A549 (cell line): Measurements from ENCODE around the gene BANK1. TPM values are rescaled to one million over a fixed set of nuclear protein-coding genes. Genes with fewer than 3 reads are reported as not detected.

Experiments used
- ATAC-seq, 2 experiments: fragments of 200-7000 bp in 1 of 2; fragments of >200 bp in 1 of 2; cut with Nextera tagmentation in 1 of 2; cut with Tn5 transposase in 1 of 2; 3 replicates each; pipeline versions ENCODE4 v1.8.0 to v1.9.1; 2018 to 2020; ENCODE audit warnings: mild to moderate bottlenecking in 1 of 2, moderate library complexity in 1 of 2
- CTCF ChIA-PET: fragments of 300-600 bp; sonication (Branson Sonifier 250); formaldehyde crosslinking; extraction: SDS; loops from one replicate; lab custom pipeline; 2021; ENCODE audit warnings: antibody characterized with exemption, inconsistent platforms; lab: Yijun Ruan, JAX
- POLR2A ChIA-PET: fragments of 350-600 bp; formaldehyde crosslinking; extraction: SDS; loops from one replicate; lab custom pipeline; 2021; ENCODE audit warnings: antibody characterized with exemption, inconsistent platforms; lab: Yijun Ruan, JAX
- DNase-seq, 2 experiments: peaks; one replicate each; pipeline versions ENCODE4 v3.0.0 to v3.0.0-alpha.2; 2011 to 2016; ENCODE audit warnings: low read depth in 1 of 2, low spot score in 1 of 2
- FAIRE-seq: peaks from 2 replicates; lab custom pipeline; 2011; peaks lifted over from hg19 to GRCh38; lab: Jason Lieb, UNC
- H3K27ac ChIP-seq, 2 experiments: fragments of >200 bp; sonication (Bioruptor Twin); formaldehyde crosslinking; 3 replicates each; pipeline ENCODE4 v1.5.1; 2016 to 2017
- H3K4me1 ChIP-seq: fragments of >200 bp; sonication (Bioruptor Twin); formaldehyde crosslinking; 3 replicates; pipeline ENCODE4 v1.6.1; 2016
- H3K4me2 ChIP-seq: fragments of >200 bp; sonication (Bioruptor Twin); formaldehyde crosslinking; 3 replicates; pipeline ENCODE4 v1.6.1; 2016
- H3K4me3 ChIP-seq: fragments of >200 bp; sonication (Bioruptor Twin); formaldehyde crosslinking; 3 replicates; pipeline ENCODE4 v1.5.1; 2016
- H3K9me3 ChIP-seq: fragments of >200 bp; sonication (Bioruptor Twin); formaldehyde crosslinking; 3 replicates; pipeline ENCODE4 v1.6.1; 2016
- BHLHE40 ChIP-seq: IDR thresholded peaks from 2 replicates; pipeline ENCODE4 v1.6.1; 2012; ENCODE audit warnings: low read depth, low read length, inconsistent platforms
- CBX2 ChIP-seq: fragments of 200-600 bp; sonication (generic); IDR thresholded peaks from 2 replicates; pipeline ENCODE4 v1.6.1; 2016; ENCODE audit warnings: low read depth, mild to moderate bottlenecking, borderline replicate concordance
- CHD2 ChIP-seq: fragments of 150-350 bp; IDR thresholded peaks from 2 replicates; pipeline ENCODE4 v1.6.1; 2014; ENCODE audit warnings: low read length; ENCODE audit not compliant: partially characterized antibody
- EHMT2 ChIP-seq: fragments of 200-600 bp; sonication (generic); IDR thresholded peaks from 2 replicates; pipeline ENCODE4 v1.6.1; 2016; ENCODE audit warnings: antibody characterized with exemption, low read depth, mild to moderate bottlenecking, moderate library complexity
- FOSB ChIP-seq: fragments of 250-450 bp; sonication (Bioruptor Pico); IDR thresholded peaks from 2 replicates; pipeline ENCODE4 v1.5.0; 2020; ENCODE audit warnings: mild to moderate bottlenecking, moderate library complexity
- FOSL2 ChIP-seq, 2 experiments: fragments of 450-650 bp in 1 of 2; fragments of >200 bp in 1 of 2; sonication (Bioruptor Twin) in 1 of 2; formaldehyde crosslinking; IDR thresholded peaks; 2 replicates each; pipeline versions ENCODE4 v1.5.0 to v1.6.1; 2016 to 2020; ENCODE audit warnings: mild to moderate bottlenecking in 1 of 2, moderate library complexity in 1 of 2
- FOXS1 ChIP-seq: fragments of 250-450 bp; sonication (Bioruptor Pico); IDR thresholded peaks from 2 replicates; pipeline ENCODE4 v1.5.0; 2020; ENCODE audit warnings: mild to moderate bottlenecking, moderate library complexity
- JUN ChIP-seq, 2 experiments: fragments of >200 bp; sonication (Bioruptor Twin); formaldehyde crosslinking; IDR thresholded peaks; 2 replicates in 1 of 2; 3 replicates in 1 of 2; pipeline ENCODE4 v1.6.1; 2016 to 2017
- JUNB ChIP-seq: fragments of >200 bp; sonication (Bioruptor Twin); formaldehyde crosslinking; IDR thresholded peaks from 2 replicates; pipeline ENCODE4 v1.6.1; 2016
- KDM1A ChIP-seq: fragments of 200-600 bp; sonication (generic); IDR thresholded peaks from 2 replicates; pipeline ENCODE4 v1.6.1; 2016; ENCODE audit warnings: low read depth, mild to moderate bottlenecking
- MAFK ChIP-seq: fragments of 450-650 bp; IDR thresholded peaks from 2 replicates; pipeline ENCODE4 v1.6.1; 2014; ENCODE audit not compliant: partially characterized antibody
- NFE2L2 ChIP-seq: fragments of 150-350 bp; conservative IDR thresholded peaks from 2 replicates; pipeline ENCODE4 v1.6.1; 2014; ENCODE audit warnings: low read length
- NR3C1 ChIP-seq: fragments of >200 bp; sonication (Bioruptor Twin); formaldehyde crosslinking; IDR thresholded peaks from 3 replicates; pipeline ENCODE4 v1.6.1; 2017
- PHF8 ChIP-seq: fragments of 200-600 bp; sonication (generic); IDR thresholded peaks from 2 replicates; pipeline ENCODE4 v1.6.1; 2016; ENCODE audit warnings: low read depth, mild to moderate bottlenecking, antibody characterized with exemption, moderate library complexity, borderline replicate concordance
- POLR2A ChIP-seq: IDR thresholded peaks from 2 replicates; pipeline ENCODE4 v1.6.1; 2012; ENCODE audit warnings: mild to moderate bottlenecking, low read length
- POLR2AphosphoS2 ChIP-seq: conservative IDR thresholded peaks from 2 replicates; pipeline ENCODE4 v1.6.1; 2012; ENCODE audit warnings: low read length, improper control_type of control experiment, inconsistent platforms
- RARB ChIP-seq: fragments of 250-450 bp; sonication (Bioruptor Pico); IDR thresholded peaks from 2 replicates; pipeline ENCODE4 v1.8.0; 2021; ENCODE audit warnings: mild to moderate bottlenecking, moderate library complexity
- SMC3 ChIP-seq: fragments of >200 bp; sonication (Bioruptor Twin); formaldehyde crosslinking; IDR thresholded peaks from 3 replicates; pipeline ENCODE4 v1.6.1; 2018; ENCODE audit warnings: inconsistent platforms
- SREBF2 ChIP-seq: fragments of 450-650 bp; IDR thresholded peaks from 2 replicates; pipeline ENCODE4 v1.6.1; 2014; ENCODE audit warnings: mild to moderate bottlenecking, moderate library complexity
- TFCP2L1 ChIP-seq: fragments of 250-450 bp; sonication (Bioruptor Pico); IDR thresholded peaks from 2 replicates; pipeline ENCODE4 v1.5.0; 2021; ENCODE audit warnings: mild to moderate bottlenecking
- TP53 ChIP-seq: fragments of 250-450 bp; sonication (Bioruptor Pico); IDR thresholded peaks from 2 replicates; pipeline ENCODE4 v1.5.0; 2021; ENCODE audit warnings: mild to moderate bottlenecking, moderate library complexity
- WGBS: methylation state at CpG from one replicate; pipeline ENCODE4 v1.1.6; 2017; ENCODE audit errors: missing lambda C conversion rate; 5-methylcytosine and 5-hydroxymethylcytosine counted together
- polyA plus RNA-seq, 4 experiments: library from polyadenylated mRNA; depleted of rRNA in 3 of 4; stranded (reverse); fragments of >200 nt; fragmentation: RNase III in 1 of 4; extraction: RNeasy Plus Mini Kit Qiagen cat#74134 plus additional on column Dnase treatment in 1 of 4; gene quantifications; 2 replicates in 3 of 4; 3 replicates in 1 of 4; pipeline ENCODE4 v1.2.3, GENCODE V29; 2011 to 2017
- TF ChIP-seq, protein P1 (sequence below): fragments of 150-350 bp; IDR thresholded peaks from 2 replicates; pipeline ENCODE4 v1.6.1; 2014; ENCODE audit warnings: low read depth, mild to moderate bottlenecking, low read length
- TF ChIP-seq, protein P2 (sequence below): fragments of 200-600 bp; sonication (generic); IDR thresholded peaks from 2 replicates; pipeline ENCODE4 v1.6.1; 2016; ENCODE audit warnings: antibody characterized with exemption, mild to moderate bottlenecking, moderate library complexity

BANK1 gene
- polyA plus RNA-seq, 2 of the 4 experiments (the other 2 are of a cell fraction), result 2.8 to 6.1 TPM

DNA sequence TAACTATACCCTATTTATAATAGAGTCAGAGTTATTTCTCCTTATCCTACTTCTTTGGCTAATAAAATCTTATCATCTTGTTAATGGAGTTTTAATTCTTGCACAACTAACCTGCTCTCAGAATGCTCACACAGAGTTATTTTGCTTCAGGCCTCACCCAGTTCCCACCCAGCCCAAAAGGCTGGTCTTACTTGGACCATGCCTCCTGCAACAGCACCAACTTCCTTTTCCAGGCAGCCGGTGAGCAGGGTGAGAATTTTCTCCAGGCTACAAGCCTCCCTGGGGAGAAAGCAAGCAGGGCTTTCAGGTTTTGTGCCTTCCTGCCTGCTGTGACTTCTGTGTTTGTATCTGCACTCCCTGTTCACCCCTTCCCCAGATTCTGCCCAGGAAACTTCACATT is 29.1 kb upstream of the BANK1 start:
- ChIA-PET CTCF (no interaction called here), POLR2A (no interaction called here)
- H3K4me1 ChIP-seq, result no peaks in the 10 kb centered on the region
- WGBS, result 67% methylated on average over 1 of the region's 1 CpG
- no peak overlapping the region for H3K27ac ChIP-seq
- H3K4me3 ChIP-seq, result no peak overlapping the region
- H3K9me3 ChIP-seq, result 0 out of 3 replicates have a peak, but pooled peaks cover under 1% of the 10 kb centered on the region
- ATAC-seq (no peak), FAIRE-seq (no peak), DNase-seq (no peak)
- no peak overlapping the region for H3K4me2 ChIP-seq
- no peak for TF ChIP-seq SREBF2
- no peak for TF ChIP-seq KDM1A
- no peak for TF ChIP-seq NFE2L2
- TF ChIP-seq TP53 (CRISPR knock-in tag), result no peak
- no peak for TF ChIP-seq SMC3
- TF ChIP-seq RARB (CRISPR knock-in tag), result no peak
- TF ChIP-seq MAFK, result no peak
- no peak for TF ChIP-seq POLR2AphosphoS2
- no peak for TF ChIP-seq FOSL2 (IDR thresholded peaks at IDR 0.05)
- no peak for TF ChIP-seq FOSL2 (CRISPR knock-in tag; IDR thresholded peaks at IDR 0.05)
- TF ChIP-seq CBX2, result no peak
- TF ChIP-seq NR3C1, result no peak
- TF ChIP-seq TFCP2L1 (CRISPR knock-in tag), result no peak
- no peak for TF ChIP-seq POLR2A
- TF ChIP-seq EHMT2, result no peak
- no peak for TF ChIP-seq BHLHE40
- no peak for TF ChIP-seq FOXS1
- TF ChIP-seq JUN (IDR thresholded peaks at IDR 0.05), result no peak
- no peak for TF ChIP-seq CHD2
- TF ChIP-seq JUNB, result no peak

DNA sequence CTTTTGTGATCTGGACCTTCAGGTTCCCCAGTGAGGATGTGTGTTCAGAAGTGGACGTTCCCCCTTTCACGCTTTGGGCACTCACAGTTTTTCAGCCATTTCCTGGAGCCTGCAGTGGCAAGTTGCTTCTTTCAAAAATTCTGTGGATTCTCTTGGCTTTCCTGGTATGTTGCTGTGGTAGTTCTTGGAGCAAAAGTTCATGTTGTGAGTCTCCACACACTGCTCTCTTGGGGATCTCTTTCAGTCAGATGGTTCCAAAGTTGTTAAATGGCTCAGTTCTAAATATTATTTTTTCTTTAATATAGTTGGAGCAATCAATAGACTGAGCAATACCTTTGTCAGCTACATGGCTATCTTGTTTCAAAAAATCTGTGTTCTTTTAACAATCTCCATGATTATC is 28.5 kb upstream of the BANK1 start:
- CTCF ChIA-PET, result no interaction called here
- DNase-seq (no peak), ATAC-seq (no peak), FAIRE-seq (no peak)
- H3K4me2 ChIP-seq, result no peak overlapping the region
- 0 out of 3 replicates have a peak, but pooled peaks cover 3% of the 10 kb centered on the region for H3K9me3 ChIP-seq
- TF ChIP-seq, protein P1, sequence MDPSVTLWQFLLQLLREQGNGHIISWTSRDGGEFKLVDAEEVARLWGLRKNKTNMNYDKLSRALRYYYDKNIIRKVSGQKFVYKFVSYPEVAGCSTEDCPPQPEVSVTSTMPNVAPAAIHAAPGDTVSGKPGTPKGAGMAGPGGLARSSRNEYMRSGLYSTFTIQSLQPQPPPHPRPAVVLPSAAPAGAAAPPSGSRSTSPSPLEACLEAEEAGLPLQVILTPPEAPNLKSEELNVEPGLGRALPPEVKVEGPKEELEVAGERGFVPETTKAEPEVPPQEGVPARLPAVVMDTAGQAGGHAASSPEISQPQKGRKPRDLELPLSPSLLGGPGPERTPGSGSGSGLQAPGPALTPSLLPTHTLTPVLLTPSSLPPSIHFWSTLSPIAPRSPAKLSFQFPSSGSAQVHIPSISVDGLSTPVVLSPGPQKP, result no peak
- TF ChIP-seq CBX2, result no peak
- no peak for TF ChIP-seq PHF8
- TF ChIP-seq, protein P2, sequence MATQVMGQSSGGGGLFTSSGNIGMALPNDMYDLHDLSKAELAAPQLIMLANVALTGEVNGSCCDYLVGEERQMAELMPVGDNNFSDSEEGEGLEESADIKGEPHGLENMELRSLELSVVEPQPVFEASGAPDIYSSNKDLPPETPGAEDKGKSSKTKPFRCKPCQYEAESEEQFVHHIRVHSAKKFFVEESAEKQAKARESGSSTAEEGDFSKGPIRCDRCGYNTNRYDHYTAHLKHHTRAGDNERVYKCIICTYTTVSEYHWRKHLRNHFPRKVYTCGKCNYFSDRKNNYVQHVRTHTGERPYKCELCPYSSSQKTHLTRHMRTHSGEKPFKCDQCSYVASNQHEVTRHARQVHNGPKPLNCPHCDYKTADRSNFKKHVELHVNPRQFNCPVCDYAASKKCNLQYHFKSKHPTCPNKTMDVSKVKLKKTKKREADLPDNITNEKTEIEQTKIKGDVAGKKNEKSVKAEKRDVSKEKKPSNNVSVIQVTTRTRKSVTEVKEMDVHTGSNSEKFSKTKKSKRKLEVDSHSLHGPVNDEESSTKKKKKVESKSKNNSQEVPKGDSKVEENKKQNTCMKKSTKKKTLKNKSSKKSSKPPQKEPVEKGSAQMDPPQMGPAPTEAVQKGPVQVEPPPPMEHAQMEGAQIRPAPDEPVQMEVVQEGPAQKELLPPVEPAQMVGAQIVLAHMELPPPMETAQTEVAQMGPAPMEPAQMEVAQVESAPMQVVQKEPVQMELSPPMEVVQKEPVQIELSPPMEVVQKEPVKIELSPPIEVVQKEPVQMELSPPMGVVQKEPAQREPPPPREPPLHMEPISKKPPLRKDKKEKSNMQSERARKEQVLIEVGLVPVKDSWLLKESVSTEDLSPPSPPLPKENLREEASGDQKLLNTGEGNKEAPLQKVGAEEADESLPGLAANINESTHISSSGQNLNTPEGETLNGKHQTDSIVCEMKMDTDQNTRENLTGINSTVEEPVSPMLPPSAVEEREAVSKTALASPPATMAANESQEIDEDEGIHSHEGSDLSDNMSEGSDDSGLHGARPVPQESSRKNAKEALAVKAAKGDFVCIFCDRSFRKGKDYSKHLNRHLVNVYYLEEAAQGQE, result no peak
- no peak for TF ChIP-seq FOSB (CRISPR knock-in tag)
- TF ChIP-seq NR3C1, result no peak
- H3K27ac ChIP-seq, result no peak overlapping the region
- no peaks in the 10 kb centered on the region for H3K4me1 ChIP-seq
- 75% methylated on average over 2 of the region's 2 CpGs for WGBS
- POLR2A ChIA-PET, result no interaction called here
- no peak overlapping the region for H3K4me3 ChIP-seq

DNA sequence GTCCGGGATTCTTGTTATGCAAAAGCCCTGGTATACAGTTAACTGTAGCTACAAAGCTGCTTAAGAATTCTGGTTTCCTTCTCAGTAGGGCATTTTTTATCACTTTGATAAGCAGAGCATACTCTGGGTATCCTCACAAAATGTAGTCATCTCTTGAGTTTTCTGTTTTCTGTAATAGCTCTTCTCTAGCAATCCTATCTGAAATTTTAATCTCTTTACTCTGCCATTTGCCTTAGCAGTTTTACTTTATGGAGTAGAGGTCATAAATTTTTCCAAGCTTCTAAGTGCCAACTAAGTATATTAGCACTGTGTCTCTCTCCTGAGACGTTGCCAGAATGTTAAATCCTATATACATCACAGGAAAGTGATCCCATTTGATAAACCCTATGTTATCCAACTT is 28.0 kb upstream of the BANK1 start:
- TF ChIP-seq CHD2, result no peak
- TF ChIP-seq, all 56 proteins: peak for 0
- H3K9me3 ChIP-seq, result 0 out of 3 replicates have a peak, but pooled peaks cover 3% of the 10 kb centered on the region
- DNase-seq (no peak), ATAC-seq (no peak), FAIRE-seq (no peak)
- WGBS, result 56% methylated on average over 2 of the region's 2 CpGs
- H3K4me2 ChIP-seq, result no peak overlapping the region
- no peak overlapping the region for H3K4me3 ChIP-seq
- H3K4me1 ChIP-seq, result no peaks in the 10 kb centered on the region
- H3K27ac ChIP-seq, result no peak overlapping the region
- ChIA-PET POLR2A (no interaction called here), CTCF (no interaction called here)
